Measurements from ENCODE around the gene ARFGAP1.
"Not testable (repeated sequence)": the region's sequence is repeated elsewhere in the genome, so short reads cannot be mapped to it uniquely, and the experiment has no call there.

ARFGAP1 gene

GRCh38 chr20:63292292-63292701, 19.7 kb downstream of the ARFGAP1 start:
- DNase-seq (ENCODE audit: low read depth) = no peak

DNA sequence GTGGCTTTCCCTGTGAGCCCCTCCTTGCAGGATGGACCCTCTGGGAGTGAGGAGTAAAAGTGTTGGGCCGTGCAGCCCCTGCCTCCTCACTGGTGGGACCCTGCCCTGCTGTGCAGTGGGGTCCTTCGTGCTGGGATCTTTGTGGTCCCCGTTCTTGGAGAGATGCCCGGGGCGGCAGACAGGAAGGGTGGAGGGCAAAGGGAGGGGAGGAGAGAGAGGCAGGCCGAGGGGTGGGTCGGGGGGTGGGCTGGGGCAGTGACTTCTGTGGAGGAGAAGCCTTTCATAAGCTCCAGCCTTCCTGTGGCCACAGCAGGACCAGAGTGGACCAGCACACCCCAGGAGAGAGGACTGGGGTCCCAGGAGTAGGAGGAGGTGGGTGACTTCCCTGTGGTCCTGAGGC, 20.3 kb downstream of the ARFGAP1 start, which contains the start of gene COL20A1:
Gene COL20A1 (plus strand): TSS at position 283 of the 400 bp plus-strand sequence. CDS start 1,922 bp downstream, outside the sequence.
- DNase-seq (ENCODE audit: low read depth) = no peak

DNA sequence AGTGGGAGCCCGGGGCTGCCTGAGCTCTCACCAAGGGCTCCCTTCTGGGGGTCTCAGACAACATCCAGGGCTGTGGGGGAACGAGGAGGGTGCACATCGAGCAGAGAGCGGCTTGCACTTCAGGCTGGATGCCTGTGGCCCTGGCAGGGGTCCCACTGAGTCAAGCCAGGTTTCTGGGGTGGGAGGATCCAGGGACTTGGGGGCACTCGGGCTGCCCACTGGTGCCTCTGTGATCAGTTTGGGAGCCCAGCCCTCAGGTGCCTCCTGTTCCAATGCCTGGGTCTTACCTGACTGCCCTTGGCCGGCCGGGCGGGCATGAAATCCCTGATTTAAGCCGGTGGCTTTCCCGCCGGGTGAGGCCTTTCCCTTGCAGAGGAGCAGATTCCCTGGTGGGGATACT, 20.8 kb downstream of the ARFGAP1 start:
- DNase-seq (ENCODE audit: low read depth) = no peak

DNA sequence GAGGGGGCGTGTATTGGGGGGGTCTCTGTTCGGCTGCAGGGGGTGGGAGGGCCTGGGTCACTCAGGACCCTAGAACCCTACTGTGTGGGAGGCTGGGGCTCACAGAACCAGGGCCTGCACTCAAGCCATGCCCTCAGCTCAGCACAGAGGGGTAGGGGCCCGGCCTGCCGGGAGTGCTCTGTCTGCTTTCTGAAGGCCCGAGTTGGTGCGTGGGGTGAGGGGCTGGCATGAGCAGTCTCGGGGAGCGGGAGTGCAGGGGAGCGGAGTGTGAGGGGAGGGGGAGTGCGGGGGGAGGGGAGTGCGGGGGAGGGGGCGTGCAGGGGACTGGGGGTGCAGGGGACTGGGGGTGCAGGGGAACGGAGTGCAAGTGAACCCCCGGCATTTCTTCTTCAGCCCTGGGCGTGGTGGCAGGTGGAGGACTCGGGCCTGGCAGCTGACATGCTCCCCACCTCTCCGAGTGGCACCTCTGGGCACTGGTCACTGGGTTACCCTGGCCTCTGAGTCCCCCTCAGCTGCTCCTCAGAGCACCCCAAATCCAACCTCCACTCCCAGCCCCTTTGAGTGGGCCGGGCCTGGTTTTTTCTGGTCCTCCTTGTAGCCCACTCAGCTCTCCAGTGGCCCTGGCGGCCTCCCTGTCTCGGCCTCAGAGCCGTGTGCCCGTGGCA, 21.4 kb downstream of the ARFGAP1 start:
- no peak for DNase-seq (ENCODE audit: low read depth)

- no peak for DNase-seq (ENCODE audit: low read depth)
Observed at GRCh38 chr20:63294536-63294900, 21.9 kb downstream of the ARFGAP1 start.

DNA sequence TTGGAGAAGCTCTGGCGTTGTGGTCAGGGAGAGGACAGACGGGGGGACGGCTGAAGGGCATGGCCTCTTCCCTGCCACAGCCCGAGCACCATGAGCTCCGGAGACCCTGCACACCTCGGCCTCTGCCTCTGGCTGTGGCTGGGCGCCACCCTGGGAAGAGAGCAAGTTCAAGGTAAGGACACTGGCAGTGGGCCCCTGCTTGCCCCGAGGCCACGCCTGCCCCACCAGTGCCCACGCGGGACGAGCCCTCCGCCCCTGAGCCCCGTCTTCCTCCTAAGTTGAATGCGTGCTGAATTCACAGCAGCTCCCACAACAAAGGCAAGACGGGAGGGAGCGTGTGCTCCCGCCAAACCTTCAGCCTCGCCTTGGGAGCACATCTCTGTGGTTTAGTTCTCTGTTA, 22.4 kb downstream of the ARFGAP1 start:
- no peak for DNase-seq (ENCODE audit: low read depth)

GRCh38 chr20:63295422-63295821, 22.8 kb downstream of the ARFGAP1 start:
- no peak for DNase-seq (ENCODE audit: low read depth)

DNA sequence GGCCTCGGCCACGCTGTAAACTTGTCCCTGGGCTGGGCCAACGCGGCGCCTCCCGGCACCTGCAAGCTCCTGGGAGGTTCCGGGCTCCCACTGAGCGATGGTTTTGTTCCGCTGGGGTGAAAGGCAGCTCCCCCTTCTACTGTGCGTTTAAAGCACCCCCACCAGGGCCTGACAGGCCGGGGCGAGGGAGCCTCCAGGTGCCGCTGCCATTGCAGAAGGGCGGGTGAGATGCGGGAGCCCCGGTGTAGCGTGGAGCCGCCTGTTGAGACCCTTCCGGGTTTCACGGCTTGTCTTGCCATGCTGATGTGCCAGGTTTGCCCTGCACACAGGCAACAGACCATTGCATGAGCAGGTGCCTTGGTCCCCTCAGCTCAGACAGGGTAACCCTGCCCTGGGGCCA, 23.2 kb downstream of the ARFGAP1 start:
- DNase-seq (ENCODE audit: low read depth) = no peak

GRCh38 chr20:63296531-63297299, 24.1 kb downstream of the ARFGAP1 start:
- no peak for DNase-seq (ENCODE audit: low read depth)

- no peak for DNase-seq (ENCODE audit: low read depth)
Observed at GRCh38 chr20:63297371-63297781, 24.8 kb downstream of the ARFGAP1 start.

DNA sequence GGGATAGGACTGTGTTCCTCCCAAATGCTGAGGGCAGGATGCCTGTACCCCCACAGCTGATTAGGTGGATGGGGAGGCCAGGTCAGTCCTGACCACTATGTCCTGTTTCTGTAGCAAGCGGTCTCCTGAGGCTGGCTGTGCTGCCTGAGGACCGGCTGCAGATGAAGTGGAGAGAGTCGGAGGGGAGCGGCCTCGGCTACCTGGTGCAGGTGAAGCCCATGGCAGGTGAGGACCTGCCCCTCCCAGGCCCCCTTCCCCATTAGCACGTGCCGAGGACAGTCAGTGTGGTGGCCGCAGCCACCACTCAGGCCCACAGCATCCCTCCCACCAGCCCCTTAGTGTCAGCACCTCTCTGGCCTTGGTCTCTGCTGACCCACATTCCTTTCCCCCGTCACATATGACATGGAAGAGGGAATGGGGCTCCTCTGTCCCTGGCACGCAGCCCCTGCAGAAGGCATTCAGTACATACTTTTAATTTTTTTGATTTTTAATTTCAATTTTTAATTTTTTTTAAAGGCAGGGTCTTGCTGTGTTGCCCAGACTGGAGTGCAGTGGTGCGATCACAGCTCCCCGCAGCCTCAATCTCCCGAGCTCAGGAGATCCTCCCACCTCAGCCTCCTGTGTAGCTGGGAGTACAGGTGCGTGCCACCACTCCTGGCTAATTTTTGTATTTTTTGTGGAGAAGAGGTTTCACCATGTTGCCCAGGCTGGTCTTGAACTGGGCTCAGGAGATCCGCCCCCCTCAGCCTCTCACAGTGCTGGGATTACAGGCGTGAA, 25.4 kb downstream of the ARFGAP1 start:
- DNase-seq (ENCODE audit: low read depth) = no peak

- no peak for DNase-seq (ENCODE audit: low read depth)
Observed at GRCh38 chr20:63298731-63299312, 26.2 kb downstream of the ARFGAP1 start.

- DNase-seq (ENCODE audit: low read depth) = no peak
Observed at GRCh38 chr20:63301671-63302070, 29.1 kb downstream of the ARFGAP1 start.

GRCh38 chr20:63303095-63303666, 30.6 kb downstream of the ARFGAP1 start:
- no peak for DNase-seq (ENCODE audit: low read depth)

DNA sequence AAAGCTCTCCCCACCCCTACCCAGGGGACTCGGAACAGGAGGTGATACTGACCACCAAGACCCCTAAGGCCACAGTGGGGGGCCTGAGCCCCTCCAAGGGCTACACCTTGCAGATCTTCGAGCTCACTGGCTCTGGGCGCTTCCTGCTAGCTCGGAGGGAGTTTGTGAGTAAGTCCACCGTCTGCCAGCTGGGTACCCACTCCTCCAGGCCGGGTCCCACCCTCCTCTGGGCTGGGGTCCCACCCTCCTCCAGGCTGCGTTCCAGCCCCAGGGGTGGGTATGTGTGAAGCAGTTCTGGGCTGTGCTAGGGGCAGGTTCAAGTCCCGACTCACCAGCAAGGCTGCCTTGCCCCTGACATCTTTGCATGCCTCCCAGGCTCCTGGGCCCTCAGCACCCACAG, 32.8 kb downstream of the ARFGAP1 start:
- DNase-seq (ENCODE audit: low read depth) = no peak

- not testable (repeated sequence) for DNase-seq (ENCODE audit: low read depth)
Observed at GRCh38 chr20:63305933-63306672, 33.5 kb downstream of the ARFGAP1 start.

DNA sequence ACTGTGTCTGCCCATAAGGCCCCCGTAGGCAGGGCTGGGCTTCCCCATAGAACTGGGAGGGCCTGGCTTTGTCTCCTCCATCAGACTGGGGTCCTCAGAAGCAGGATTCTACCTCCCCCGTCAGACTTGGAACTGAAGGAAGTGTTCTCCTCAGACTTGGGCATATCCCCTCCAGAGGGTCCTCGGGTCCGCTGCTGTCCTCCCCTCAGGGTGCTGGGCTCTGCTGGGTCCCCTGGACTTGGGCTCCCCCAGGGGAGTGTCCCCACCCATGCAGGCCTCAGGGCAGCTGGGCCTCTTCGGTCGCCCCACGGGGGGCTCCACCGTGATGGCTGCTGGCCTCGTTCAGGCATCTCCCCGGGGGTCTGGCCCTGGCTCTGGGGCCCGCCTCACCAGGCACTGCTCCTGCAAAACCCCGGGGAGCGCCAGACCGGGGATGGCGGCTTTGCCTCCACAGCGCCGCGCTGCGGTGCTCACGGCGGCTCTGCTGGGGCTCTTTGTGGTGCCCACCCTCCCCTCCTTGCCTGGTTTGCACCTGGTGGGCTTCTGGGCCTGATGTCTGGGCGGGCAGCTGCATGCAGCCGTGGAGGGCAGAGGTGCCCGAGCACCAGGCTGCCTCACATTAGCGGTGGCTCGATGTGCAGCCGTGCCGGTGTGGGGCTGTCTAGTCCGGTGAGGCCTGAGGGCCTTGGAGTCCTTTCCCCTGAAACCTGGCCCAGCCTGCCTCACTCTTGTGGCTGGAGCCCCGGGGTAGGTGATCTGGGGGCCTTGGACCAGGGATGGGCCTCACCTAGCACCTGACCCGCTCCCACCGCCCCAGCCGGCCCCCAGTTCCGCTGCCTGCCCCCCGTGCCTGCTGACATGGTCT, 34.3 kb downstream of the ARFGAP1 start:
- no peak for DNase-seq (ENCODE audit: low read depth)

- no peak for DNase-seq (ENCODE audit: low read depth)
Observed at GRCh38 chr20:63307538-63308217, 35.1 kb downstream of the ARFGAP1 start.

GRCh38 chr20:63308218-63308911, 35.8 kb downstream of the ARFGAP1 start:
- no peak for DNase-seq (ENCODE audit: low read depth)

All from fibroblast of the conjunctiva (primary cell).